NT2/D1 (cell line): ENCODE measurements around the gene IL18BP.

Experiments
- SUZ12 ChIP-seq: IDR thresholded peaks from 2 replicates; pipeline ENCODE4 v1.6.1; 2011; ENCODE audit not compliant: insufficient read length, insufficient read depth; ENCODE audit errors: extremely low read depth
- YY1 ChIP-seq: IDR thresholded peaks from 2 replicates; pipeline ENCODE4 v1.6.1; 2011; ENCODE audit not compliant: insufficient read length, insufficient read depth
- ZNF274 ChIP-seq: IDR thresholded peaks from 2 replicates; pipeline ENCODE4 v1.6.1; 2011; ENCODE audit warnings: mild to moderate bottlenecking, low read depth, low read length

GRCh38 chr11:72026090-72026489 is 27.4 kb downstream of the IL18BP start:
- no peak for TF ChIP-seq ZNF274
- no peak for TF ChIP-seq YY1
- TF ChIP-seq SUZ12, result no peak
